GM18867 (cell line): ENCODE results near the gene DOC2B.

ENCODE experiments used
- ATAC-seq: cut with Tn5 transposase; IDR thresholded peaks from one replicate; pipeline ENCODE4 v1.9.1; 2021; ENCODE audit warnings: mild to moderate bottlenecking, moderate library complexity; ENCODE audit not compliant: unreplicated experiment

DOC2B gene

DNA sequence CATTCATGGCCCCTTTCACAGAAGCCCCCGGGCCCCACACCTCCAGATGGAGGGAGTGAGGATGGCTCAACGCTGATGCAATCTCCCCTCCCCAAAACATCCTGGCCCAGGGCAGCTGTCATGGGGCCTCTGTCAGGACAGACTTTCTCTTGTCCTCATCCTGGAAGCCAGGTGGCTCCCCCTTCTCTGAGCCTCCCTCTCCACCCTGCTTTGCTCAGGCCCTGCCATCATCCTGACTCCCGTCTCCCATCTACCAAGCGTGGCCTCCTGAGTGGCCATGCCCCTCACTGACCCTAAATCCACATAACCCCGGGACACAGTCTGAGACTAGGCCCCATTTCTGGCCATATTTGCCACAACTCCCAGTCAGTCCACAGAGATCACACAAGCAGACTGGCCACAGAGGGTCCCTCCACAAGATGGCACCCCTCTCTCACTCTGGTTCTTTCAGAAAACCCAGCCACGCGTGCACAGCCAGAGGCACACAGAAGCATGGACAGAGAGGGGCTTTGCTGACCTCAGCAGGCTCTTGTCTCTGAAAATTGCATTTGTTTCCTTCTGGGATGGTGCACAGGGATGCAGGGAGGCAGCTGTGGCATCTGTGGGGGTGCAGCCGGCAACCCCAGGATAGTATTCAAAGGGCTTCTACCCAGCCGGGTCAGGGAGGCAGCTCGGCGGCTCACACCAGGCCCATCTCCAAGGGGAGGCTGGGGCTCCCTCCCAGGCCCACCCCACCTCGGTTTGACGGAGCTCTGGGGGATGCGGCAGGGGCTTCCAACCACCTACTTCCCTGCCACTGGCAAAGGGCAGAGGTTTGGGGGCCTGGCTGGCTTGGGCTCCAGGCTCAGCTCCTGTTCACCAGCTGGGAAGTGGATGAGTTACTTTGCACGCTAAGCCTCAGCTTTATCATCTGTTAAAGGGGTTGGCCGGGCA lies 16.9 kb downstream of the DOC2B start:
- ATAC-seq, result no peak

DNA sequence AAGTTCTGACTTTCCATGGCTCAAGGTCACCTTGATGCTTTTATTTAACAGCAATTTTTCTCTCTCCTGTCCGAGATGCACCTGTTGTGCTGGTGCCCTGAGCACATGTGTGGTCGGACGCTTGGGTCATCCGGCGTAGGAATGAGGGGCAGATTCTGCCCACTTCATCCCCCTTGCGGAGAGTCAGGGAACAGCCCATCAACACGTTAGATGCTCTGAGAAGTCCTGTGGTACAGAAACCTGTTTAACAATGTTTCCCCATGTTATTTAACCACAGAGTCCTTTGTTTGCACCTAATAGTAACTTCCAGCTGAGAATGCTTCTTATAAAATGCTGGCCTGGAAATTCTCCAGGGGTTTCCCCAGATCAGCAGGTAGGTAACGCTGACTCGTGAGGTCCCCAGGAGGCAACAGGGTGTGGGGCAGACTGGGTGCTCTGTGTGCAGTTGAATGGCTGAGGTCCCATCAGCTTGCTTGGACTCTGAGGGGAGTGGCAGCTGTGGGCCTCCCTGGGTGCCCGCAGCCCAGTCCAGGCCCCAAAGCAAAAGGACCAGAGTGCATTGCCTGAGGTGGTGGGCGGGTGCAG lies 17.8 kb downstream of the DOC2B start:
- no peak for ATAC-seq

DNA sequence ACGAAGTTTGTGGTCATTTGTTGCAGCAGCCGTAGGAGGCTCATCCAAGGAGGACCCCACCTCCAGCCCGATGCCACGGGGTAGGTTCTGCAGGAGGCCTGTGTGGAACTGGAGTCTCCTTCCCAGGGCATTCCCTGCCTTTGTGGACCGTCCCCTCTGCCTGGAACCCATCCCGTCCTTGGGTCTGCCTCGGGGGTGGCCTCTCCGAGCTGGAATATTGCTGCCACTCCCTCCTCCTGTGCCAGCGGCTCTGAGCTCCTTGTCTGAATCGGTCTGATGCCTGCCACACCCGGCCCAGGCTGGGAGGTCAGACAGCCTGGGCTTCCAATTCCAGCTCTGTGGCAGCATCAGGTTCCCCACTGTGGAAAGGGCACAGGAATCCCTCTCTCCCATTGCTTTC lies 18.8 kb downstream of the DOC2B start:
- no peak for ATAC-seq

DNA sequence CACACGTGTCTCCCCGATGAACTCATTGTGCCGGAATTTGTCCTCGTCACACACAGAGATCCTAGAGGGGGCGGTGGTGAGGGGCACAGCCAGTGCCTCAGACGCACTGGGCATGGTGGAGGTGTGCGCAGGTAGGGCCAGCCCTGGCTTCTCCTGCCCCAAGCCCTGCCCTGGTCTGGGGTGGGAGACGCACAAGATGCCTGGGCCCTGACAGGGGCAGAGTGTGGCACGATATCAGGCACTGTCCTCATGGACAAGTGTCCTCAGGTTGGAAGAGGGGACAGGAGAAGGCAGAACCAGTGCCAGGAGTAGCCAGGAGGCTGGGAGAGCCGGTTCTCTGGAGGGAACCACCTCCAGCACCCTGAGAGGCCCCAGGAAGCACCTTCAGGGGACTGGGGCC lies 20.0 kb downstream of the DOC2B start:
- no peak for ATAC-seq

DNA sequence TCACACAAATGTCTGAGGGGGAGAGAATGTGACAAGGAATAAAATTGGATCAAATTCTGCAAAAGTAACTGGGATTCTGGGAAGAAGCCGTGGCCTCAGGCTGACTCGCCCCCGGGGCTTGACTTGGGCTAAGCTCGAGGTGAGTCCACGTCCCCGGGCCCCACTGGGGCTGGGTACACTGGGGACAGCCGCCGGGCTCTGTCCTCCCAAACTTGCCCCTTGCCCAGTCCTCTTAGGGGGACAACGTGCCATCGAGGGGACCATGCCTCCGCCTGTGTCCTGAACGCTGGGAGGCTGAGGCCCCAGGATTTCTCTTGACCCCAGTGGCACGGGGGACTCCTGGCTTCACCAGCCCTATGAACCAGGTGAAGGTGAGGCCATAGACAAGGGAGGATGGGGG lies 21.1 kb downstream of the DOC2B start:
- no peak for ATAC-seq

GRCh38 chr17:159609-160008 lies 21.8 kb downstream of the DOC2B start:
- ATAC-seq, result no peak

GRCh38 chr17:158379-158778 lies 23.1 kb downstream of the DOC2B start:
- no peak for ATAC-seq

DNA sequence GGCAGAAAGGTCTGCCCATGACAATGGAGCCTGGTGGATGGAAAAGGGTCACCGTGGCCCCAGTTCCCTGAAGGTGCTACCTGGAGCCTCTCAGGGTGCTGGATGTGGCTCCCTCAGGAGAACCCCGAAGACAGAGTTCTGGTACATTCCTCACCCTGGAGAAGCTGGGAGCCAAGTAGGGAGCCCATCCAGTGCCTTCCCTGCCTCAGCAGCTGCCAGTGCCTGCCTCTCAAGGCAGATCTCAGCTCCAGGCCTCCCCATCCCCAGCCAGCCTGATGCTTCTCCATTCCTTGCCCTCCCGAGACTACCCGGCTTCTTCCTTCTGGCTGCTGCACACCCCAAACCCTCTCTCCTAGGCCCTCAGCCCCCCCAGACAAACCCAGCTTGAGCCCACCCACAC lies 23.5 kb downstream of the DOC2B start:
- ATAC-seq, result no peak

DNA sequence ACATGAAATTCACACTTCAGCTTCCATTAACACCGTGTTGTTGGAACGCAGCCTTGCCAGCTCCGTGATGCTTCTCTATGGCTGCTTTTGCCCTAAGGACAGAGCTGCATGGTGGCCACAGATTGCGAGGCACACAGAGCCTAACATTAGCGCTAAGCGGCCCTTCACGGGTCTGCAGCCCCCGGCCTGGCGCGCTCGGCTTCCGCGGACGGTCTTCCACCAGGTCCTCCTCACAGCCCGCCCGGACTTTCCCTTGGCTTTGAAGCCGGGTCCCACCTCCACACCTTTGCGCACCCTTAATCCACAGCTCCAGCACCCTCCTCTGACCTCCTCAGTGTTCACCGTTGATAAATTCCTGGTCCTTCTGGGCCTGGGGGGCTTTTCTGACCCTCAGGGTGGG lies 24.5 kb downstream of the DOC2B start:
- no peak for ATAC-seq

- ATAC-seq, result no peak
Observed at GRCh38 chr17:156094-156621, 25.3 kb downstream of the DOC2B start.

GRCh38 chr17:155576-155975 lies 25.9 kb downstream of the DOC2B start:
- no peak for ATAC-seq

DNA sequence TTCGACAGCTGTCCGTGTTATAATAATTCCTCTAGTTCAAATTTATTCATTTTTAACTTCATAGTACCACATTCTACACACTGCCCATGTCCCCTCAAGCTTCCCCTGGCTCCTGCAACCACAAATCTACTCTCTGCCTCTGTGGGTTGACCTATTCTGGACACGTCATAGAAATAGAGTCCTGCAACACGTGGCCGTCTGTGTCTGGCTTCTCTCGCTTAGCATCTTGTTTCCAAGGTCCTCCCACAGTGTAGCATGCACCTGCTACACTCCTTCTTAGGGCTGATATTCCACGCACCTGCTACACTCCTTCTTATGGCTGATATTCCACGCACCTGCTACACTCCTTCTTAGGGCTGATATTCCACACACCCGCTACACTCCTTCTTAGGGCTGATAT lies 27.6 kb downstream of the DOC2B start:
- no peak for ATAC-seq

GRCh38 chr17:152860-153420 lies 28.5 kb downstream of the DOC2B start:
- ATAC-seq, result no peak

DNA sequence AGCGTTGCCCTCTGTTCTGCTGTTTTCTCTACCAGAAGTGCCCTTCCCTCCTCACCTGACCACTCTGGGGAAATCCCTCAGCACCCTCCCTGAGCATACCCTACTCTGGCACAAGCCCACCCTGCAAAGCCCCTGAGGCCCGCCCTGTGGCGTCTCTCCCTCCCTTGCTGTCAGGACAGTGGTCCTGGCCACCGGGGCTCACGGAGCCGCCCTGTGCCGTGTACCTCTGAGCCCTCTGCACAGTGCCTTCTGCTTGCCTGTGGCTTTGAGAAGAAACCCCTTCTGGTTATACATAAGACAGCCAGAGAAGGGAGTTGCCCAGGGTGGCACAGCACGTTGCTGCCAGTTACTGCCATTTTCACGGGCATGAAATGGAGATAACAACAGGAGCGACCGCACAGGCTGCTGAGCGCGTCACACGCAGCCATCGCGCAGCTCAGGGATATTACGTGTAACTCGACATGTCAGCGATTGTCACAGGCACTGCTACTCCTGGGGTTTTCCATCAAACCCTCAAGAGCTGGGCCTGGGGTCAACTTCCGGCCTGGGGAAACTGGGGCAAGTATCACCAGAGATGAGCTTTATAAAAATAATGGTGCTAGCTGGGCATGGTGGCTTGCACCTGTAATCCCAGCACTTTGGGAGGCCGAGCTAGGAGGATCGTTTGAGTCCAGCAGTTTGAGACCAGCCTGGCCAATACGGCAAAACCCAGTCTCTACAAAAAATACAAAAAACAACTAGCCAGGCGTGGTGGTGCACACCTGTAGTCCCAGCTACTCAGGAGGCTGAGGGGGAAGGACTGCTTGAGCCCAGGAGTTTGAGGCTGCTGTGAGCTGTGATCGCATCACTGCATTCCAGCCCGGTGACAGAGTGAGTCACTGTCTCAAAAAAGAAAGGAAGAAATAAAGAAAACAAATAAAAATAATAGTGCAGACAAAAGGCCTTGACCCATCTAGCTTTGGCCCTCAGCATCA lies 29.3 kb downstream of the DOC2B start:
- ATAC-seq, result no peak

DNA sequence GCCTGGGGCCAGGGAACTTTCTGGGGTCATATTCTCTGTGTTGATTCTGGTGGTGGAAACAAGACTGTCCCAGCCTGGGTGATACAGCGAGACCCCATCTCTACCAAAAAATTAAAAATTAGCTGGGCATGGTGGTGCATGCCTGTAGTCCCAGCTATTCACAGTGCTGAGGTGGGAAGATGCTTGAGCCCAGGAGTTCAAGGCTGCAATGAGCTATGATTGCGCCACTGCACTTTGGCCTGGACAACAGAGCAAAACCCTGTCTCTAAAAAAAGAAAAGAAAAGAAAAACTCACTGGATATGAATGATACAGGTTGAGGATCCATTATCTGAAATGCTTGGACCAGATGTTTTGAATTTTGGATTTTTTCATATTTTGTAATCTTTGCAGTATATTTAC lies 30.4 kb downstream of the DOC2B start:
- no peak for ATAC-seq

GRCh38 chr17:149897-150584 lies 31.4 kb downstream of the DOC2B start:
- no peak for ATAC-seq

DNA sequence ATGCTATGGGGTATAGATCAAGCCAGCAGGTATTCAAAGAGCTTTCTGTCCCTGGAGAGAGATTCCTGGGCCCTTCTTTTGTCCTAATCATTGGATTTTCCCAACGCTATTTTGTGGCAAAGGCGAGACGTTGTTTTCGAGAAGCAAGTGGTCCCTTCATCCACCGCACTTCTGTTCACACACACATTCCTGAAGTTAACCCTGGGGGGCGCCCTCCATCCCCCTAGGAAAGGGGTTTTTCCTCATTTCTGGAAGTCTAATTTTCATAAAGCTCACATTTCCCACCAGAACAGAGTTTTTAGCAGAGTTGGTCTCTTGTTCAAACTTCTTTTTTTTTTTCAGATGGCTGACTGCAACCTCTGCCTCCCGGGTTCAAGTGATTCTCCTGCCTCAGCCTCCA lies 32.2 kb downstream of the DOC2B start:
- no peak for ATAC-seq

- ATAC-seq, result no peak
Observed at GRCh38 chr17:148757-149156, 32.7 kb downstream of the DOC2B start.

DNA sequence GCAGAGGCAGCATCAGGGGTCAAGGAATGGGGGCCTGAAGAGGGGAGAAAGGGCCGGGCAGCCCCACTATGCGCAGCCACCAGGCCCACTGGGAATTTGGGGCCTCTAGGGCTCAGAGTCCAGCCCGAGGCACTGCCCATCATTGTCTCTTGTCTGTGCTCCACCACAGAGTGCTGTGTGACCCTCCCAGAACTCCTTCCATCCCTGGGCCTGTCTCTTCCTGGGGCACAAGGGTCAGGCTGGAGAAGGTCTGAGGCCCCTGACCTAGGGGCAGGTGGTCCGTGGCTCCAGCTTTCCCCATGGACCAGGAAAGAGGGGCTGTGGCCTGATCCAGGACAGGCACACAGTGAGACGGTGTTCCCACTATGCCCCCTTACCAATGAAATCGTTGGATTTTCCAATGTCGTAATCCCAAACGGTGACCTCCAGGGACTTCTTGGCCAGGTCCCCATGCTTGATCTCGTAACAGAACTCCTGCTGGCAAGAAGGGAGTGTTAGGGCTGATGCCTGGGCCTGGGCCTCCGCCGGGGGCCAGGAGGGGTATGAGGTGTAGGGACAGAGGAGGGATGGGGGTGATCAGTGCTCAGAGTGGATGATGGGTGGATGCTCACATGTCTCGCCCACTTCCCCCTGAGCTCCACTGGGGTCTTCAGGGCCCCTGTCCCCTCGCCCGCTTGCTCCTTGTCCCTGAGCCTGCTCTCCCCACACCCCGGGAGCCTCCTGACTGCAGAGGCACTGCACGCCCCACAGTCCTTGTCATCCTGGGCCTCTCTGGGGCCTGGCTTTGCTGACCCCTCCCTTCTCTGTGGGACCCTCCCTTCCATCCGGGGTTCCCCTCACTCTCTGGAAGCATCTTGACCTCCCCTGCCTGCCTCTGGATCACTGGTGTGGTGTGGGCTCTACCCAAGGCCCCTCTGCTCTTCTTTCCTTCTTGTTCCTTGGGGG lies 33.4 kb downstream of the DOC2B start:
- no peak for ATAC-seq
